Right lobe of liver (tissue), 6 donors: ENCODE results near the gene UBN1. TPM values are rescaled to one million over a fixed set of nuclear protein-coding genes. Genes with fewer than 3 reads are reported as not detected.

Experiments
- ATAC-seq, 4 donors: fragments of 200-7000 bp; cut with Tn5 transposase; one replicate each; pipeline ENCODE4 v1.9.1; 2020; ENCODE audit warnings: mild to moderate bottlenecking in 4 of 4, moderate library complexity in 4 of 4
- DNase-seq, 3 donors: peaks; one replicate each; pipeline ENCODE4 v3.0.0-alpha.2; 2020
- H3K27ac ChIP-seq, 3 donors: fragments of 200-600 bp; one replicate each; pipeline ENCODE4 v1.8.0; 2022
- H3K27me3 ChIP-seq, 2 donors: fragments of 200-600 bp; one replicate each; pipeline ENCODE4 v1.8.0; 2022
- H3K36me3 ChIP-seq, 4 donors: fragments of 200-600 bp; sonication (generic) in 1 of 4; one replicate each; pipeline versions ENCODE4 v1.5.1 to v1.8.0; 2017 to 2022; ENCODE audit warnings: control low read depth in 1 of 4
- H3K4me1 ChIP-seq, 4 donors: fragments of 200-600 bp; sonication (generic) in 1 of 4; one replicate each; pipeline versions ENCODE4 v1.5.1 to v1.8.0; 2017 to 2022; ENCODE audit warnings: control low read depth in 1 of 4
- H3K4me3 ChIP-seq, 3 donors: fragments of 200-600 bp; one replicate each; pipeline ENCODE4 v1.8.0; 2022
- H3K9me3 ChIP-seq, 4 donors: fragments of 200-600 bp; sonication (generic) in 1 of 4; one replicate each; pipeline versions ENCODE4 v1.5.1 to v1.8.0; 2017 to 2022; ENCODE audit warnings: control low read depth in 1 of 4
- POLR2A ChIP-seq: fragments of 450-650 bp; IDR thresholded peaks from one replicate; pipeline ENCODE4 v1.6.1; 2017; ENCODE audit warnings: antibody characterized with exemption, mild to moderate bottlenecking
- WGBS: methylation state at CpG from one replicate; pipeline ENCODE4 v1.1.6; 2018; ENCODE audit warnings: low coverage, low lambda C conversion rate; ENCODE audit not compliant: insufficient coverage; ENCODE audit errors: missing lambda C conversion rate; 5-methylcytosine and 5-hydroxymethylcytosine counted together
- intact Hi-C, 2 donors: fragments of 100-400 bp; cut with DNase I; formaldehyde crosslinking; loops; one replicate each; pipeline versions ENCODE4 v1.11.2 to v1.14.1; 2022
- total RNA-seq, 6 experiments: library from RNA; depleted of rRNA in 2 of 6; stranded (reverse); fragments of >200 nt in 2 of 6; fragmentation: NEBNext Ultra II Directional in 3 of 6; extraction: Animal tissue kit (Norgen Biotek cat#: 25700) in 3 of 6; gene quantifications; one replicate each; pipeline versions ENCODE4 v1.1.0 to v1.2.4, GENCODE V29; 2016 to 2023
- TF ChIP-seq, protein P1 (sequence below), 4 donors: fragments of 200-600 bp in 3 of 4; fragments of 450-650 bp in 1 of 4; IDR thresholded peaks; one replicate each; pipeline versions ENCODE4 v1.5.1 to v1.8.0; 2016 to 2022; ENCODE audit warnings: antibody characterized with exemption in 4 of 4, mild to moderate bottlenecking in 2 of 4
- donor health status: DM: no; HTN: yes; CAD: no.
- donor health status: DM: no; HTN: no; CAD: no.
- donor health status: DM: no; HTN: no; CAD: no.
- donor health status: DM: no; HTN: yes; CAD: no.
- donor health status: DM: no; HTN: yes; CAD: no.

Gene UBN1
- total RNA-seq, 6 experiments from 2014 or later: 12.0 to 18.6 (median 16.2) TPM

DNA sequence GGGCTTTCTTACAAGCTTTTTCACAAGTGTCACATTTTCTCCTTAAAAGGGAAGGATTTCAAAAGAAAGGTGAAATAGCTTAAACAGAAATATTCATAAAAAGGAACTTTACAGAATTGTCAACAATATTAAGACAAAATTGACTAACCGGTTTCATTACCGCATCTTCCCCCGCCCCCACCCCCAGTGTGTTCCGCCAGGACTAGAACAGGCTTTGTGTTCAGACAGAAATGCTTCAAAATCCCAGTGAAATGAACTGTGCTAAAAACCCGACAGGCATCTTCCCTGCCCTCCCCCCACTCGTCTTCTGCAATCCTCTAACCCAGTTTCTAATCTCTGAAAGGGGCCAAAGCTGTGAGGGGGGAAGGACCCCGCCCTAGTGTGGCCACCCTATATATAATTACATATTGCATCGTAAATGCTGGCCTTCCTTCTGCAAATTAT, 43.9 kb upstream of the UBN1 start:
- Histone ChIP-seq H3K9me3 (no peaks in the 10 kb centered on the region), H3K27me3 (no peaks in the 10 kb centered on the region), H3K4me3 (peak overlapping the region in 2 of 3 donors; percentile 98 to 99), H3K27ac (peak overlapping the region in 1 of 3 donors; percentile 81), H3K4me1 (peaks cover 0 to 12% (median under 1%) of the 10 kb centered on the region in 4 donors), H3K36me3 (peaks cover 0 to 27% (median 6%) of the 10 kb centered on the region in 4 donors)
- TF ChIP-seq POLR2A: no peak
- TF ChIP-seq, protein P1, sequence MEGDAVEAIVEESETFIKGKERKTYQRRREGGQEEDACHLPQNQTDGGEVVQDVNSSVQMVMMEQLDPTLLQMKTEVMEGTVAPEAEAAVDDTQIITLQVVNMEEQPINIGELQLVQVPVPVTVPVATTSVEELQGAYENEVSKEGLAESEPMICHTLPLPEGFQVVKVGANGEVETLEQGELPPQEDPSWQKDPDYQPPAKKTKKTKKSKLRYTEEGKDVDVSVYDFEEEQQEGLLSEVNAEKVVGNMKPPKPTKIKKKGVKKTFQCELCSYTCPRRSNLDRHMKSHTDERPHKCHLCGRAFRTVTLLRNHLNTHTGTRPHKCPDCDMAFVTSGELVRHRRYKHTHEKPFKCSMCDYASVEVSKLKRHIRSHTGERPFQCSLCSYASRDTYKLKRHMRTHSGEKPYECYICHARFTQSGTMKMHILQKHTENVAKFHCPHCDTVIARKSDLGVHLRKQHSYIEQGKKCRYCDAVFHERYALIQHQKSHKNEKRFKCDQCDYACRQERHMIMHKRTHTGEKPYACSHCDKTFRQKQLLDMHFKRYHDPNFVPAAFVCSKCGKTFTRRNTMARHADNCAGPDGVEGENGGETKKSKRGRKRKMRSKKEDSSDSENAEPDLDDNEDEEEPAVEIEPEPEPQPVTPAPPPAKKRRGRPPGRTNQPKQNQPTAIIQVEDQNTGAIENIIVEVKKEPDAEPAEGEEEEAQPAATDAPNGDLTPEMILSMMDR (IDR thresholded peaks at IDR 0.05): no peak
- no peak for DNase-seq
- WGBS: 59% methylated on average over 7 of the region's 8 CpGs
- no peak for ATAC-seq
- intact Hi-C loops: no loop called here

DNA sequence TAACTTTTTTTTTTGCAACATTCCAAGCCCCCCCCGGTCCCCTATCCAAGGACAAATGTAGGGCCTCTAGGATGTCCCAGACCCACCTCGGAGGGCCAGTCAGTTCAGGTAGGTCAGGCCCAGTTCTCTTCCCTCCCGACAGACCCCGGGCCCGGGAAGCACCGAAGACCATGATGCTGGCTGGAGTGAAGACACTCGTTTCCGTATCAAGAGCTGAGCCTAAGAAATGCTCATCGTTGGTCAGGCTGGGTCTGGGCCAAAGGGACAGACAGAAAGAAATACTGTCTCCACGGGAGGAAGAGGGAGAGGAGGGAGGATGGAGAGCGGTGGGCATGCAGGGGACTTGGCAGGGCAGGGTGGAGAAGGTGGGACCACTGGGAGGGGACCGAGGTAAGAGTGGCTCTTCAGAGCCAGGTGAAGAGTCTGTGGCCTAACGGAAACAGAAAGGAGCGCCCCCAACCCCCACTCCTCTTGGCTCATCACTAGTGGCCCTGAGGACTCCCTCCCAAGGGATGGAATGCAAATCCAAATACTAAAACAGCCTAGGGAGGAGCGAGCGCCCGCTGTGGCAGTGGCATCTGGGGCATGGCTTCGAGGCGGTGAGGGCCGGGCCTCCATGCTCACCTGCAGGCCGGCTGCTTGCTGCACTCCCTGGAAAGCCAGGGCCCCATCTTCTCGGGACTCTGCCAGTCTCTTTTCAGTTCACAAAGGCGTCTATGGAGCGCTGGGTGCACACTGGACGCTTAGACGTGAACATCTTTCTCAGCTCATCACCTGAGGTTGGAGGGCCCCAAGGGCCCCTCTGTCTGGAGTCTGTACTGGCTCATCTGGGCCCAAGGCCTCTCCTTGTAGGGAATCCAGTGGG, 43.2 kb upstream of the UBN1 start:
- Histone ChIP-seq H3K4me1 (peaks cover 0 to 12% (median under 1%) of the 10 kb centered on the region in 4 donors), H3K4me3 (no peak overlapping the region), H3K27ac (no peak overlapping the region), H3K36me3 (peaks cover 0 to 34% (median 7%) of the 10 kb centered on the region in 4 donors), H3K27me3 (no peaks in the 10 kb centered on the region), H3K9me3 (no peaks in the 10 kb centered on the region)
- 57% methylated on average over 7 of the region's 26 CpGs for WGBS
- intact Hi-C loops: no loop called here
- TF ChIP-seq, protein P1 (IDR thresholded peaks at IDR 0.05): no peak
- no peak for TF ChIP-seq POLR2A
- ATAC-seq (no peak), DNase-seq (peak in 1 of 3 donors; percentile 49)

DNA sequence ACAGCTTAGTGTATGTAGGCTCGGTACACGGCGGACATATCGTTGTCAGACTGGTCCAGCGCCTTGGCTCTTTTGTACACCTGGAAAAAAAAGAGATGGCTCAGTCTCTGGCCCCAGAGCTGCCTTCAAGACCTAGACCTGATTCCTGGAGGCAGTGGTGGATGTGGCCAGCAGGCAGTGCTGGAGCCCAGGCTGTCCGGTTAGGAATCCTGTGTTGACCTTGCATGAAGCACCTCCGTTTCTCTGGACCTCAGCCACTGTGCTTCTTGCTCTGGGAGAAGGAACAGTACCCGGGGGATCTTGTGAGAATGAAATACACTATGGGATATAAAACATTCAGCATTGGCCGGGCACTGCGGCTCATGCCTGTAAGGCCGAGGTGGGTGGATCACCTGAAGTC, 42.0 kb upstream of the UBN1 start:
- peaks cover 0 to 42% (median 13%) of the 10 kb centered on the region in 4 donors for H3K36me3 ChIP-seq
- no peaks in the 10 kb centered on the region for H3K9me3 ChIP-seq
- WGBS: 76% methylated on average over 4 of the region's 11 CpGs
- H3K27me3 ChIP-seq: no peaks in the 10 kb centered on the region
- no peak for DNase-seq
- intact Hi-C loops: no loop called here
- no peak overlapping the region for H3K27ac ChIP-seq
- TF ChIP-seq POLR2A: no peak
- TF ChIP-seq, protein P1 (IDR thresholded peaks at IDR 0.05): no peak
- H3K4me3 ChIP-seq: no peak overlapping the region
- peaks cover 0 to 12% (median under 1%) of the 10 kb centered on the region in 4 donors for H3K4me1 ChIP-seq
- no peak for ATAC-seq

DNA sequence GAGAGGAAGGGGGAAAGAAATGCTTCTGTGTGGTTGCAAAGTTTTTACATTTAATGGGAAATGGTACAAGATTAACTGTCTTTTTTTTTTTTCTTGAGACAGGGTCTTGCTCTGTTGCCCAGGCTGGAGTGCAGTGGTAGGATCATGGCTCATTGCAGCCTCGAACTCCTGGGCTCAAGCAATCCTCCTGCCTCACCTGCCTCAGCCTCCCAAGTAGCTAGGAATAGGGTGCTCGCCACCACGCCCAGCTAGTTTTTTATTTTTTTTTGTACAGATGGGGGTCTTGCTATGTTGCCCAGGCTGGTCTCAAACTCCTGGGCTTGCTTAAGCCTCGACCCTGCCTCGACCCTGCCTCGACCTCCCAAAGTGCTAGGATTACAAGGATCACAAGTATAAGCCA, 41.0 kb upstream of the UBN1 start:
- WGBS: 98% methylated on average over 6 of the region's 6 CpGs
- H3K4me1 ChIP-seq: peaks cover 0 to 5% (median under 1%) of the 10 kb centered on the region in 4 donors
- peaks cover 0 to 53% (median 16%) of the 10 kb centered on the region in 4 donors for H3K36me3 ChIP-seq
- no peak overlapping the region for H3K4me3 ChIP-seq
- TF ChIP-seq, protein P1 (IDR thresholded peaks at IDR 0.05): no peak
- no peak for TF ChIP-seq POLR2A
- intact Hi-C loops: no loop called here
- no peak for ATAC-seq
- H3K27ac ChIP-seq: no peak overlapping the region
- H3K27me3 ChIP-seq: no peaks in the 10 kb centered on the region
- DNase-seq: no peak
- no peaks in the 10 kb centered on the region for H3K9me3 ChIP-seq
